ENCODE measurements around the gene ADAM30.
A peak's percentile ranks its signal among the peaks of the same experiment; 100 is the strongest.

Gene ADAM30

DNA sequence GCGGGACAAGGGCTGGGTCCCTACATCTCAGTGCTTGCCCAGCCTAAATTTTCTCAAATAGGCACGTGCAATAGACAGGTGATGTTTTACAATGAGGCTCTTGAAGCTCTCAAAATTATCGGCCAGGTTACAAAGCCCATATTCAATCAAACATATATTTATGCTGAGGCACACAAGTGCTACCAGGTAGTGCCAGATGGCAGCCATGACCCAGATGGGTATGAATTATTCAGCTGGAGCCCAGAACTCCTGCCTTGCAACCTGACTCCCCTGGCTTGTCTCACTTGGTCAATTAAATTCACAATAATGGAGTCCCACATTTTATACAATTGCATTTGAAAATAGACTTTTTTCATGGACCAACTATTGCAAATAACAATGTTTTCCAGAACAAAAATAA, 12.3 kb upstream of the ADAM30 start:
- DNase-seq (ENCODE audit: low read depth in 2 of 2): no peak

- no peak for DNase-seq (ENCODE audit: low read depth in 2 of 2)
Observed at GRCh38 chr1:119906927-119907652, 10.8 kb upstream of the ADAM30 start.

DNA sequence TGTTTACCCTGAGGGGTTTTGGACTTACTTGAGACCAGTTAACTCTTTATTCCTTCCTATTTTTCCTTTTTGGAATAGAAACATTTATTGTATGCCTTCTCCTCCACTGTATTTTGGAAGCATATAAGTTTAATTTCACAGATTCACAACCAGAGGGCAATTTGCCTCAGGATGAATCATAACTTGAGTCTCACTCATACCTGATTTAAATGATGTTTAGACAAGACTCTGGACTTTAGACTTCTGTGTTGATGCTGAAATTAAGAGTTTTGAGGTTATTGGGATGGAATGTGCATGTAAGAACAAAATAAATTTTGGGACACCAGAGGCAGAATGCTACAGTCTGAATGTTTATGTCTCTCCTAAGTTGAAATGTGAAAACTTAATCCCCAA, 7.1 kb upstream of the ADAM30 start:
- DNase-seq (ENCODE audit: low read depth in 2 of 2): no peak

DNA sequence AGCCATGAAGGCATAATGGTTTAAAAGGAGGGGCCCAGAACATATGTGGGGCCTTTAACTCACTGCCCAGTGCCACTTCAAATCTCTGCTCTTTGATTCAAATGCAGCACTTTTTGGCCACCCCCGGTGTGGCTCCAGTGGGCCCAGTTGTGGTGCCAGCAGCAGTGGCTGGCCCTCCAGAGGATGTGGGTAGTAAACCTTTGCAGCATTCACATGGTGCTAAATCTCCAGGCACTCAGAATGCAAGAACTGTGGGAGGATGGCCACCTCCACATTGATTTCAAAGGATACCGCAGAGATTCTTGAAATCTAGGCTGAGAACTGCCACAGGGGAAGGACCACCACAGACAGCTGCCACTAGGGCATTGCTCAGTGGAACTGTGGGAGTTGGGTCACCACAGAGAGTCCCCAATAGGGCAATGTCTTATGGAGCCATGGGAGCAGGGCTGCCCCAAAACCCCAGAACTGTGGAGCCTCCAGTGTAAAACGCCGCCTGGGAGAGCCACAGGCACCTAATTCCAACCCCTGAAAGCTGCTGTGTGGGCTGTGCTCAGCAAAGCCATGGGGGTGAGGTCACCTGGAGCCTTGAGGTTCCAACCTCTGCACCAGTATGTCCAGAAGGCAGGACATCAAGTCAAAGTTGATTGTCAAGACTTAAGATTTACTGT, 6.6 kb upstream of the ADAM30 start:
- no peak for DNase-seq (ENCODE audit: low read depth in 2 of 2)

GRCh38 chr1:119898981-119899720, 2.8 kb upstream of the ADAM30 start:
- DNase-seq (ENCODE audit: low read depth in 2 of 2): no peak

DNA sequence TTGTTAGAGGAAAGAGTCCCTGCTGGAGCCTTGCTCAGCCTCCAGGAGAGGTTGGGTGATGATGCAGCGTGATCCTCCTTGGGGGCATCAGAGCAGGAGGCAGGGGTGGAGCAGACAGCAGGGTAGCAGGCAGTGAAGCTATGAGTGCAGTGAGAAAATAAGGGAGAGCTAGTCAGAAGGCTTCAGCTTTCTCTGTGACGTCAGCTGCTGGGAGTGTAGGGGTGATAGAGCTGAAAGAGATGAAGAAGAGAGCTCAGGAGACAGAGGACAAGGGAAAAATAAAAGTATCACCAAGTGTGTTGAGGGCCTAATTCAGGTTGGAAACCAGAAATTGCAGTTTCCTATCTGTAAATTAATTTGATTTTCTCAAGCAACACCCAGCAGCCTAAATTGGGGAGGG, 2.2 kb upstream of the ADAM30 start:
- DNase-seq (ENCODE audit: low read depth in 2 of 2): no peak

- no peak for DNase-seq (ENCODE audit: low read depth in 2 of 2)
Observed at GRCh38 chr1:119895102-119895501, 1.2 kb downstream of the ADAM30 start.

DNA sequence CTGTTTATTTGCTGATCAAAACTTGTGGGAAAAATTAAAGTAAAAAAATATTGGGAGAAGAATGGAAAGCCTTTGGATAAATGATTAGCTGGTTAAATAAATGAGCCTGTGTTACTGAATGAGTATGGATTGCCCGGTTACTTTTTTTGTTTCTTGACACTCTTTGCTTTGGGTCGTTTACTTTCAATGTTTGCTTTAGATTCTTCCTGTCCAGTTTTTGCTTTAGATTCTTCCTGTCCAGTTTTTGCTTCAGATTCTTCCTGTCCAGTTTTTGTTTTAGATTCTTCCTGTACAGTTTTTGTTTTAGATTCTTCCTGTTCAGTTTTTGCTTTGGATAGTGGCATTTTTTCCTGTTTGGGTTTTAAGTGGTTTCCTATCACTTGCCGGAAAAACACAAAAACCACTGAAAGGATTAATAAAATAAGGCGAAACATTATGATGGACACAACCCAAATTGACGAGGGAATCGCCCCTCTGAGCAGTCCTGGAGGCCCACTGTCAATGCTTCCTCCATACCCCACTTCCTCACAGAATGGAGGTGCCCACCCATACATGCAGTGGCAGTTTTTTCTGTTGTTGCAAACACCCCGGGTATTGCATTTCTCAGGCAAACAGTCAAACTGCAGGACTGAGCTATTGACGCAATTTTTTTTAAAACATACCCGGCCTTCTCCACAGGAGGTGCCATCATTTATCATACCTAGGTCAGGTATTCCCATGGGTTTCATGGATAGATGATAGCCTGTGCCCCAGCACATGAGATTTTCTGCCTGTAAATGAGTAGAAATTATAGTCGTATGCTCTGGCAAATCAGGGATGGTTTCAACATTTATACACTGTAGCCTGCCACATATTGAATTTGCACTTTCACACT, 2.3 kb downstream of the ADAM30 start:
- DNase-seq (ENCODE audit: low read depth in 2 of 2): no peak

DNA sequence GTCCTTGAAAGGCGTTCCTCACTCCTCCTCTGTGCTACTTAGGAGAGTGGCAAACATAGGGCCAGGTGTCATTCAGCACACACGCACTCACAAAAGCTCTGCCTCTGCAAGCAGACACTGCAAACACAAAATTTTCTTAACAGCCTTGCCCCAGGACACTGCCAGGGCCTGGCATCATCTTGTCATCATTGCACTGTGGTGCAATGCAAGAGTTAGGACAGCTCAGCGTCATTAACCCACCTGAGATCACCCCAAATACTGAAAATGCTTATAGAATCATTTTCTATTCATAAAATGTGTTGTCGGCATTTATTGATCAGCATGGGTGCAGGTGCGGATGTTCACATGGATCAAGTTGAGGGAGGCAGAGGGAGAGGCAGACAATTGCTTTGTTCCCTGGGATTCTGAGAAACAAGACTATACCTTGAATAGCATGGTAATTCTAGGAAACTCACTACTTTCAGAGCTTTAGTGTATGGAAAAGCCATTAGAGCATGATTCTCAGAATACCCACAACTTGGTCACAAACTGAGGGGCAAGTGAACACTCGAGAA, 3.0 kb downstream of the ADAM30 start:
- DNase-seq (ENCODE audit: low read depth in 2 of 2): no peak

- DNase-seq (ENCODE audit: low read depth in 2 of 2): no peak
Observed at GRCh38 chr1:119891386-119891785, 4.9 kb downstream of the ADAM30 start.

- no peak for DNase-seq (ENCODE audit: low read depth in 2 of 2)
Observed at GRCh38 chr1:119888476-119888875, 7.8 kb downstream of the ADAM30 start.

DNA sequence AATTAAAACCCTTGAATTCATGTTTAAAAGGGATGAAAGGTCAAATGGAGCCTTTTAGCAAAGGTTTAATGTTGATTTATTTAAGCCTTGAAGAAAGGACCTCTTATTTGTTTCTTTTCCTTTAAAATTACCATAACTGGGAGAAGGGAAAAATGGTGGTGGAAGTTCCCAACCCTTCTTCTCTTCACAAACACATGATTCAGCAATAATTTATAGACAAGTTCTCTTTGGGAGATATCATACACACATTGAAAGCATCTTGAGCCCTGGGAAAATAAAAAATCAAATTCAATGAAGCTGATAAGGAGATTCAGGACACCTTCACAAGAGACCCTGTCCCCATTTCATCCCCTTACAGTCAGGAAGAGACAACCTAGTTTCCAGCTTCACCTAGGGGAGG, 8.9 kb downstream of the ADAM30 start:
- DNase-seq (ENCODE audit: low read depth in 2 of 2): no peak

GRCh38 chr1:119885903-119886783, 10.2 kb downstream of the ADAM30 start:
- DNase-seq (ENCODE audit: low read depth in 2 of 2): peak in 1 of 2 donors; percentile 12

- DNase-seq (ENCODE audit: low read depth in 2 of 2): no peak
Observed at GRCh38 chr1:119884711-119885110, 11.6 kb downstream of the ADAM30 start.

DNA sequence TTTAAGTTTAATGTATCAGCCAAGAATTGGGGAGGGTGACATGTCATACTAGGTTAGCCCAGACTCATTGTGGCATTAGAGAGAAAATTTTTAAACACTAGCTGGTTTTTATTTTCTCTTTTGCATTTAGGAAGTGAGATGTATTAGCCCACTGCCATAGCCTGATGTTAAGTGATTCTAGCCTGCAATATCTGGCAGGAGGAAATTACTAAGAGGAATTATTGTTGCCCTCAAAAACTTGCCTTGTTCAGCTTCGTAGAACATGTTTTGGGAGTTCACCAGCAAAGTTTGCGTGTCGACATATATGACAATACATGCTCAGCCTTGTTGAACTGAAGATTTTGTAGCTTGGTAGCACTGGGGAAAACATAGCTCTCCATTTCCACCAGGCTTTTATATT, 12.5 kb downstream of the ADAM30 start:
- DNase-seq (ENCODE audit: low read depth in 2 of 2): no peak

DNA sequence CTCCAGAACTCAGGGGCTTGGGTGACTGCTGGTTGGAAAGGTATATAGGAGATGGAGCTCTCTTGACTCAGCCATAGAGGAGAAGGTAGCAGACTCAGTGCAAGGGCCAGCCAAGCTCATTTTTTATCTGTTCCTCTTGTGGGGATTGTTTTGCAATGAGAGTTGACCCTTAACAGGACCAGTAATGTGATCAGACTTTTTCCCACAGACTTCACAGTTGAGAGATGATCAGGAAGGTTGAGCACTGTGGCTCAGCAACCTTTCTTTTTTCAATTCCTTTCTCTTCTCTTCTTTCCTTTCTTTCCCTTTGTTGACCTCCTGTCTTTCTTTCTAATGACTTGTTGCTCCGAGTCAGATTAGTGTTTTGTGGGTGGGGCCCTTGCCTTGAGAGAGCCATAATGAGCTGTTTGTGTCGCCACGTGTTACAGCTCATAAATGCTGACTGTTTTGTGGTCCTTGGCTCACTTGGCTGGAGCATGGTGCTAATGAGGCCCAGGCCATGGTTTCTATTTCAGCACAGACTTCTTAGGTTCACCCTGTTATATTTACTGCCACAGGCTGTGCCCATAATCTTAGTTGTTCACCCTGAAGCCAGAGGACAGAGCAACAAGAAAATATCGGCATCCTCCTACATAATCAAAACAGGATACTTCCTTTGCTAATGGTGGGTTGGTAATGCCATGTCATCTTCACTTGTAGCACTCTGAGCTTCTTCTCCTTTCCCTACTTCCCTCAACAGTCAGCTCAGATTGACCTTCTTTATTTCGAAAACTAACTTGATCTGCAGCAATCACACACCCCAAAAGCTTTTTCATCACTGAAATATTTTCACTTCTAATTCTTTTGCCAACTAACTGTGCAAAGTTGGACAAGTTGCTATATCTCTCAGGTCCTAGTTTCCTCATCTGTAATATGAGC, 13.9 kb downstream of the ADAM30 start:
- DNase-seq (ENCODE audit: low read depth in 2 of 2): no peak

GRCh38 chr1:119879510-119880434, 16.5 kb downstream of the ADAM30 start:
- no peak for DNase-seq (ENCODE audit: low read depth in 2 of 2)

GRCh38 chr1:119878171-119878570, 18.1 kb downstream of the ADAM30 start:
- no peak for DNase-seq (ENCODE audit: low read depth in 2 of 2)
